GF-D8 (cell line): Measurements from ENCODE around the gene PAM16.
A peak's percentile ranks its signal among the peaks of the same experiment; 100 is the strongest.

Source experiments
- DNase-seq: peaks from one replicate; lab custom pipeline; 2025; lab: John Stamatoyannopoulos, UW

The PAM16 gene

DNA sequence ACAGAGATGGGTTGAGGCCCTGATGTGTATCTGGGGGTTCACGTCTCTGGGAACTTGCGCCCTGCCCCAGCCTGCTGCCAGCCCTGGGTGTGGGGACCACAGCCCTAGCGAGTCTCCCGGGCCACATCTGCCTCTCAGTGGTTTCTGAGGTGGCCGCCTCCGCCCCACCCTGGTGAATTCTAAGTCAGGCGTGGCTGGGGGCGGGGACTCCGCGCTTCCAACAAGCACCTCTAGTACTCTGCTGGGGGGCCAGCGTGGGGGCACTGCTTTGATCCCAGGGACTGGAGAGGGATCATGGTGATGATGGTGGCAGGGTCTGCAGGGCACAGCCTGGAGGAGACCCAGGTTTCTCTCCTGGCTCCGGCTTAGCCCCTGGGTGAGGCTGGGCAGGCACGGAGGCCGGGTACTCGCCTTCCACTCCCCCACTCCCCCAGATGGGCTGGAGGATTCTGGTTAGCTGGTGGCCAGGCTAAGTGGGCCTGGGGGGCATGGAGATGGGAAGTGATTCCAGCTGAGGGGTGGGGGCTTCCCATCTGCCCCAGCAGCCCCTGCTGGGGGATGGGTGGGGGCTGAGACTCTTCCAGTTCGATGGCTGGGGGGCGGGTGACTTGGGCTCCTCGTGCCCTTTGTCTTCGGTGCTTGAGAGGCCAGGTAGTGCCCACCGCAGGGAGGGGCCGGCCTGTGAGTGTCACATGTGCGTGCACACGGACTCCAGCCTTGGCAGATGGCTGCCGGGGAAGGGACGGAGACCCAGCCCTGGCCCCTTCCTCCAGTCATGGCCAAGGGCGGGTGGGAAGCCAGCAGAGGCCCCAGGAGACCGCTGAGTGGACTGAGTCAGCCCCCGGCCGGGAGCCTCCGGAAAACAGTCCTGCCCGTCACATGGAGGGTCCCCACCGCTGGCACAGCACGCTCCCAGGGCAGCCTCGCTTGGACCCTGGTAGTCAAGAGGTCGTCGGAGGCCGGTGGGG, 31.4 kb downstream of the PAM16 start:
- no peak for DNase-seq

DNA sequence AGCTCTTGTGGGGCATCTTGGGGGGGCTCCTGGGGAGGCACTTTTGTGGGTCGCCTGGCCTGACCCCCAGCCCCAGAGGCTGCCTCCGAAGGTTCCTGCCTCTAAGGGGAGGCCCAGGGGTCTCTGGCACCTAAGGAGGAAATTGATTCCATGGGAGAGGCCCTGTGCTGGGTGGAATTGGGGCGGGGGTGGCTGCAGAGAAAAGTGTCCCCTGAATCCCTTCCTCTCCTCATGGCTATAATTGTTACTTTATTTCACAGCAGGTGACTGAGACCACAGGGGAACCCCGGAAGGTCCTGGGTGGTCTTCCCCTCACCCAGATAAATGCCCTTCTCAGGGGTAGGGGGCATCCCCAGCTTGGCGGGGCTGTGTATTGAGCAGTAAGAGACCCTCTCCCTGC, 32.2 kb downstream of the PAM16 start:
- DNase-seq = no peak

DNA sequence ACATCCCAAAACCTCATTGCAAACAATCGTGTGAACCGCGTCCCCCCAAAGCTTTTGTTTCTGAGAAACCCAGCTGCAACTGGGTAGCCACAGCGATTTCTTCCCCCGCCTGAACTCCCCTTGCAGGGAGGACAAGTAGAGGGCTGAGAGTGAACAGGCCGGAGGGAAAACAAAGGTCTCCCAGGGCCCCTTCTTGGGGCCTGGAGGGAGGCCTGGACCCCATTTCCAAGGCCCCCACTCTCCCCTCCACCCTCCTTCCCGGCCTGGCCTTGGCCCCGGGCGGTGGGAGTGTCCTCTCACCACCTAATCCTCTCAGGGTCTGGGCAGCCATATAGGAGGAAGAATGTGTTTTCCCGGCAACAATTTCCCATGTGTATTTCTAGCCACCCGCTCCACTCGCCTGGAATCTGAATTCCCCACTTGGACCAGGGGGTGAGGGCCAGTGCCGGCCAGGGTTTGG, 32.6 kb downstream of the PAM16 start:
- no peak for DNase-seq

DNA sequence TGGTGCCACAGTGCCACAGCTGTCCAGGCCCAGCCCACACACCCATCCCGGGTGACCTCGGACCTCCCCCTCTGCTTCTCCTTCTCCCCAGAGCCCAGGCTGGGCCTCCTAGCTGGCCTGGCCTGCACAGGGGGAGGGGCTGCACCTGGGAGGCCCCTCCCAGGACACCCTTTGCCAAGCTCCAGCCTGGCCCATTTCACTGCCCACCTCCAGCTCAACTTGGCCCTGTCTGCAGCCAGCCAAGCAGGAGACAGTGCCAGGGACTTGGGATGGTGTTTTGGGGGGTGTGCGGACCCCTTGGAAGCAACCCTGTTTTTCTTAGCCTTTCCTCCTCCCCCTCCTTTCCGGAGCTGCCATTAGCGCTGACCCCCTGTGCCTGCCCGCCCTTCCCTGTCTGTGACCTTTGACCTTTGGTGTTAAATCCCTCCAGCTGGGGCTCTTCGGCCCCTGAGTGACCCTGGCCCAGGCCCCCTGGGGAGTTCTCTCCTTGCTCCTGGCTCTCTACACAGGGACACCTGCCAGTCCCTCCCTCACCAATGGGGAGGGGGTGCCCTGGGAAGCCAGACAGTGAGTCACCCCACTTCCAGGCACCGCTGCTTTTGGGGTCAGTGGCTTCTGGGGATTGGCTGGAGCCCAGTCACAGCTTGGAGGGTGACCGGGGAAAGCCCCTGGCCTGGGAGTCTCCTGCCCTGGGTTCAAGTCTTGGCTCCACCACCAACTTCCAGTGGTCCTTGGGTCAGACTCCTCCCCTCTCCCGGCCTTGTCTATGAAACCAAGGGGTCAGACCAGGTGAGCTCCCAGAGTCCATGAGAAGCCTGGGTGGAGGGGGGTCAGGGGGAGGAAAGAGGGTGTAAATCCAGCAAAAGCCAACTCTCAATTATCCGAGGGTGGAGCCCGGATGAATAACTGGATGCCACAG, 33.3 kb downstream of the PAM16 start:
- no peak for DNase-seq

DNA sequence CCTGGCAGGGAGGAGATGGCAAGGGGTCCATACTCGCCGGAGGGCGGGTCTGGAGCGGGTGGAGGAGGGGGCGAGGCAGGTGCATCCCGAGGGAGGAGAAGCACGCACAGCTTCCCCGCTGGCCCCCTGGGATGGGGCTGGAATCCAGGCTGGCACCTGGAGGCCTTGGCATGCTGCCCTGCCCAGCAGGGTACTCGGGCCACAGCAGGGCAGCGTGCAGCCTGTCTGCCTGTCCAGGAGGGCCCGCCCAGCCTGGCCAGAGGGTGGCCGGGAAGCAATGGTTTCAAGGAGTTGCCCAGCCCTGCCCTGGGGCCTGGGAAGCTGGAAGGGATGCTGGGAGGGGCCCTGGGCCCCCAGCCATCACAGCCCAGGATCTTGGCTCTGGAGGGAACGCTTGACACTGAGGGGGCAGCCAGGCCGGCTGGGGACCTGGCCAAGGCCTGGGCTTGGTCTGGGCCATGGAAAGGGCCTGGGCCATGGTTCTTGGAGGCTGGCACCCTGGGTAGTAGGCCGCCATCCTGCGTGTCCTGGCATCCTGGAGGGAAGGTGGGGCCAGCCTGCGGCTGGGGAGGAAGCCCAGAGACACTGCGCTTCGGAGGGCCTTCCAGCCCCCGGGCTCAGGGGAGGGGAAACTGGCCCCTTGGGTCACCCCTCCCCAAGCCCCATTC, 34.1 kb downstream of the PAM16 start:
- DNase-seq = no peak

DNA sequence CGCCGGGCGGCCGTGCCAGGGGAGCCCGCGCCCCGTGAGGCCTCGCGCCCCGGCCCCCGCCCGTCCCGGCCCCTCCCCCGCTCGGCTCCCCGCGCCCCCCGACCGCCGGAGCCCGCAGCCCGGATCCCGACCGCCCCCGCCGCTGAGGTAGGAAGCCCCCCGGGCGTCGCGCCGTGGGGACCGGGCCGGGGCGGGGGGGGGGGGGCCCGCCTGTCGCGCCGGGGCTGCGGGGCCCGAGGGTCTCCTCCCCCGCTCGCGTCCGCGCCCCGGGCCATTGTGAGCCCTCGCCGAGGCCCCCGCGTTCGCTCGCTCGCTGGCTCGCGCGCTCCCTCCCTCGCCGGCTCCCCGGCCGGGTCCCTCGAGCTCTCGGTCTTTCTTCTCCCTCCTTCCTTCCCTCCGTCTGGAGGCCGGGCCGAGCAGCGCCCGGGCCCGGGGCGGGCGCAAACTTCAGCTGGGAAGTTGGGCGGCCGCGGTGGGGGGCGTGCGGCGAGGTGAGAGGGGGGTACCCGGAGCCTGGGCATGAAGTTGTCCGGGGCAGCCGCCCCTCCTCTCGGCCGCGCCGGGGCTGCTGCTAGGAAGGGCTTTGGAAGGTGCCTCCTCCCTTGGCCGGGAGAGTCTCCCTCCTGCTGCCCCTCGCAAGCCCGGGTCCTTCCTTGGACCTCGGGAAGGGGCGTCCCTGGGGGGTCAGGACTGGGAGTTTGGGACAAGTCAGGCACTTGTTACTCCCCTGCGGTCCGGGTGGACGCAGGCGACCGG, 34.8 kb downstream of the PAM16 start:
- DNase-seq = no peak

DNA sequence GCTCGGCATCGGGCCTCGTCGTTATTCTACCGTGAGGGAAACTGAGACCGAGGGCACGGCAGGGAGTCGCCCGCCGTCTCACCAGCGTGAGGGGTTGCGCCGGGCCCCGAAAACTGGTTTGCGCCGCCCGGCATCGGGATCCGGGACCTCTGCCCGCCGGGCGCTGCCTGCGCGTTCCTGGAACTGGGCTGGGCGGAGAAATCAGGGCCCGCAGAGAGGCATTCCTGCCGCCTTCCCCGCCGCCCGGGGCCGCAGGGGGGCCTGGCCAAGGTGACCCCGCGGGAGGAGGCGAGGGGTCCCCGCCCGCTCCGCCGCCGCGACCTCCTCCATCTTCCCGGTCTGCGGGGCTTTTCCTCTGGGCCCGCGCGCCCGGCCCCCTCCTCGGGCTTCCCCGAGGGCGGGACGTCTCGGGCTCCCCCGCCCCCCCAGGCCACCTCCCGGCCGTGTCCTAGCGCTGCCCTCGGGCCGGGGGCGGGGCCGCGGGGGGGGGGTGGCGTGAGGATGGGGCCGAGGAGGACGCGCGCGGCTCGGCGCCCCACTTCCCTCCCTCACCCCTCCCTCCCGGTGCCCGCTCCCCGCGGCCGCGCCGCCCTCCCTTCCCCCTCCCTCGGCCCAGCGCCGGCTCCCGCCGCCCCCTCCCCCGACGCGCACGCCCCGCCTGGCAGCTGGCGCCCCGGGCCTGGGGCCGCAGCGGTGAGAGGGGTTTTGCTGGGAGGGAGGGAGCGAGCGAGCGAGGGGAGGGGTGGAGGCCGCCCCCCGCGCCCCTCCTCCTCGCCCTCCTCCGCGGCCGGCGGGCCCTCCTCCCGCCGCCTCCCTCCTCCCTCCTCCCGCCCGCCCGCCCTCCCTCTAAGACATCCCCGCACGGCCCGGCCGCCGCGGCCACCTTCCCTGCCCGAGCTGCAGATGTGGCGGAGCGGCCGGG, 35.7 kb downstream of the PAM16 start, which contains the start of gene GLIS2:
Gene GLIS2, plus strand, starts transcription at position 882 of the 922 bp plus-strand sequence. CDS start 16,214 bp downstream, outside the sequence.
- DNase-seq = no peak

DNA sequence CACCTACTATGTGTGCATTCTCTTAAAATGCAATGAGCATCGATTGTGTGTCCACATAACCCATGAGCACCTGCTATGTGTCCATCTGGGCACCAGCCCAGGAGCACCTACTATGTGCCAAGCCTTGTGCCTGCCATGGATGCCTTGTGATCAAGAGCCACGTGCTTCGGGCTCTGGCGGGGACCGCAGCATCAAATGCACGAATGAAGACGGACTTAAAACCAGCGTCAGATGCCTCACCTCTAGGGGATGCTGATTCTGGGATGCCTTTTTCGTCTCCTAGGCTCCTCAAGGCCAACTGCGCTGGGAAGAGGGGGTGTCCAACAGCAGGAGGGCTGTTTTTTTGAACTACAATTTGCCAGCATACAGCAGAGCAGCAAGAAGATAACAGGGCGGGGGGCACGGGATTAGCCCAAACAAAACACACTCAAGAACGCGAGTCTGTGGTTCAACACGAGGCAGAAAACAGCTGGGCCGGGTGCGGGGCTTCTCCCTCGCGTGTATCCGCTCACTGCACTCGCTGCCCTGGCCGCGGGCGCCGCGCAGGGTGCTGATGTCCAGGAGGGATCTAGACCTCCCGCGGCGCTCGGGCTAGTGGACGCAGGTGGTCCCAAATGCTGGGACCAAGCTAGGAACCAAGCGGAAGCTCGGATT, 36.5 kb downstream of the PAM16 start:
- no peak for DNase-seq

DNA sequence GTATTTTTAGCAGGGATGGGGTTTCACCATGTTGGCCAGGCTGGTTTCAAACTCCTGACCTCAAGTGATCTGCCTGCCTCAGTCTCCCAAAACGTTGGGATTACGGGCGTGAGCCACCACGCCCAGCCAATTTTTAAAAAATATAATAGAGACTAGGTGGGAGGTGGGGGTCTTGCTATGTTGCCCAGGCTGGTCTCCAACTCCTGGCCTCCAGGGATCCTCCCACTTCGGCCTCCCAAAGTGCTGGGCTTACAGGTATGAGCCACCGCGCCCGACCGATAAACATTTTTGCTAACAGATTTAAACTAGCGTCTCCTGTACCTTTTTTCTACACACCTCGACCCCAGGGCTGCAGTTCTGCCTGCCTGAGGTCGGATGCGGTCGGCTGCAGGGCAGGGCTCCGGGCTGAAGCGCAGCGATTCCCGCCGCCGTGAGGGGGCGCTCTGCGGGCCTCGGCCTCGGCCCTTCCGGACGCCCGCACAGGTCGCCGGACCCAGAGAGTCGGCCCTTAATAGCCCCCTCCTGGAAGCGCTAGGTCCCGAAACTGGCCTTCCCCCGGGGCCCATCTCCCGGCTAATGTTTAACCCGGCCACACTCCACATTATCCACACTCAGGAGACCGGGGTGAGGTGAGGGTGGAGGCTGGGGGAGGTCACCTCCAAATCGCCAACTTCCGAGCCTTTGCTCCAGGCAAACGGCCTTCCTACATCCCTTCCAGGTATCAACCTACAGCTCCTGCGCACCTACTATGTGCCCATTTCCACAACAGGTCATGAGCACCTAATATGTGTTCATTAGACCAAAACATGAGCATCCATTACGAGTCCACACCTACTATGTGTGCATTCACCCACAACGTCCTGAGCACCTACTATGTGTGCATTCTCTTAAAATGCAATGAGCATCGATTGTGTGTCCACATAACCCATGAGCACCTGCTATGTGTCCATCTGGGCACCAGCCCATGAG, 37.3 kb downstream of the PAM16 start:
- no peak for DNase-seq

DNA sequence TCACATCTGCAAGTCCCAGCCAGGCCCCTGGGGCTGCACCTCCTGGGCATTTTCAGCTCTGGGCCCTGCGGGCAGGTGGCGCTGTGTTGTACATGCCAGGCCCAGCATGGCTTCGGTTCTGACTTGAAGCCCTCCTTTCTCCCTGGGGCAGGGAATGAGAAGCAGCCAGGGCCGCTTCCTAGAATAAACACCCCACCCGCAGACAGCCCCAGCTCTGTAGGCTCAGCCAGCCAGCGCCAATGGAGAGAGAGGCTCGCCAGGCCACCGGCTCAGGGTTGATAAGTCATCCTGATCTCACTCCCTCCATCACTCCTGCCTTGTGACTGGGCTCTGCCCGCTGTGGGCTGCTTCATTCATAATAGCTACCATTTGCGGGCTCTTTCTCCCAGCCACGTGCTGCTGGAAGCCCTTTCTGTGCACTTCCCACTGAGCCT, 41.3 kb downstream of the PAM16 start:
- no peak for DNase-seq

DNA sequence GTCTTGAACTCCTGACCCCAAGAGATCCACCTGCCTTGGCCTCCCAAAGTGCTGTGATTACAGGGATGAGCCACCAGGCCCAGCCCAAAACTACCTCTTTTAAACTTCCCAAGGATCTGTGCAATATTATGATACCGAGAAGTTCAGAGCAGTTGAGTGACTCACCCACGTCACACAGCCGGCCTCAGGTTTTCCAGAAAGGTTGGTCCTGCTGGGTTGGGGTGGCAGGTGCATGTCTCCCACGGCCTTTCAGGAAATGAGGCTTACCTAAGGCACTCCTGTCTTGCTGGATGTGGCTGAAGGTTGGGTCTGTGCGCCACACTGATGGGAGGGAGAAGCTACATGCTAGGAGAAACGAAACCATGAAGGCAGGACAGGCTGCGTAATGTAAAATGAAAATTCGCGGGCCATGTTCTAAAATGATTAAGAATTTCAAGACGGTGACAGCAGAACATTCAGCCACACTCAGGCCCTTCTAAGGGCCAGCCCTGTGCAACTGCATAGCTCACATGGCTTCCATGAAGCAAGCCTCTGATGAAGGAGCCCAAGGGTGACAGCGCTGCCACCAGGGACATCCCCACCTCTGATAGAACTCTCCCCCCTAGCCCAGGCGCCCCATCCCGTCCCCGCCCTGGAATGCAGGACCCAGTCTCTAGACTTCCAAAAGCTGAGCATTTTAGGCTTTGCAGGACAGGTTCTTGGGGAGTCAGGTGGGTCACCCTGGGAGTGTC, 41.9 kb downstream of the PAM16 start:
- DNase-seq = no peak

DNA sequence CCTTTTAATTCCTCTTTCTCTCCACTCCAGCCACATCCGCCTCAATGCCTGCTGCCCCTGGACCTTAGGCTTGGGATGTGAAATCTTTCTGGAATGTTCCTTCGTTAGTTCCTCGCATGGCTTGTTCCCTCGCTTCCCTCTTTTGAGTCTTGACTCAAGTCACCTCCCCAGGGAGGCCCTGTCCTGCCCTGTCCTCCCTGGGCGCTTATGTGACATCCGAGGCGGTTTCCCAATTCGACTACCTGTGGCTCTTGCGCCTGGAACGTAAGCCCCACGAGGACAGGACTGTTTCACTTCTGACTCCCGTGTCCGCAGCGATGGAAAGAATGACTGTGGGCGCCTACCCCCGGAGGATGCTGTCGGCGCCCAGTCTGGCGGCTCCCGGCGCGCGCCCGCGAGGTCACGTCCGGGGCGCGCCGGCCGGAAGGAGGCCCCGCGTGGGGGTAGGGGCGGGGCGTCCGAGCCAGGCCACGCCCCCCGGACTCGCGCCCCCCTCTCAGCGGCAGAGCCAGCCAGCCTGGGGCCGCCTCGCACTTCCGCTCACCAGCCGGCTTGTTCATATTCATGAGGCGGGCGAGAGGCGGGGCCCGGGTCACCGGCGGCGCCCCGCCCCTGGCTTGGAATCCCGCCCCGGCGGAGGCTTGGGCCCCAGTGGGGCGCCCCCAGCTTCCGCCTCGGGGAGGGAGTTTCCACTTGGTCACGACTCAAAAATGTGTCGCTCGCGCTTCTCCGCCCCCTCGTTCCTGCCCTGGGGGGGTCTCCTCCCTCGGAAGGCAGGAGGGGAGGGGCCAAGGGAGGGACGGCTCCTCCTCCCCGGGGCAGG, 43.7 kb downstream of the PAM16 start:
- DNase-seq = peak; percentile 87

DNA sequence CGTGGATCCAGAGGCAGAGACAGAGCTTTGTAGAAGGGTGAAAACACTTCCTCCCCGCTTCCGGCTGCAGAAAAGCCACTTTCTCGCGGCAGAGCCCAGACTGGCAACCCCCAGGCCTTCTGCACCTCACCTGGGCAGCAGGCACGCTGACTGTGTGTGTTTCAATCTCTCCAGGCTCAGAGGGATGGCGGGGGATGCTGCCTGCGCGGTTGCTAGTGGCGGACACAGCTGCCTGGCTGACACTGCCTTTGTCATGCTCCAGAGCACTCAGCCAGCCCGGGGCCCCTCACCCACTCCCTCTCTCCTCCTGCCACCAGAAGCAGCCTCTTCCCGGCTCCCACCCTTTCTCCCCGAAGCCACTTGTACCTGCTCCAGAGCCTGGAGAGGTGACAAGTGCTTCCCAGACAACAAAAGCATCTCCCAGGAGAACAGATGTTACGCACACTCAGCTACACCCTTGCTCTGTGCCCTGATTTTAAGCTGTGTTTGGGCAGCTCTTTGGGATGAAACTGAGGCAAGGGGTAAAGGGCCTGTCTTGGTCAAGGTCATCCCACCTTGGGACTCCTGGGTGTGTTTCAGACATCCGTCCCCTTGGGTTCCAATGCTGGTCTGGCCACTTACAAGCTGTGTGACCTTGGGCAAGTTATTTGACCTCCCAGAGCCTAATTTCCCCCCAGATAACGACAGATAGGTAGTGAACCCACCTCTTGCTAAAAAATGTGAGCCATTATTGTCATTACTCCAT, 44.5 kb downstream of the PAM16 start:
- no peak for DNase-seq

DNA sequence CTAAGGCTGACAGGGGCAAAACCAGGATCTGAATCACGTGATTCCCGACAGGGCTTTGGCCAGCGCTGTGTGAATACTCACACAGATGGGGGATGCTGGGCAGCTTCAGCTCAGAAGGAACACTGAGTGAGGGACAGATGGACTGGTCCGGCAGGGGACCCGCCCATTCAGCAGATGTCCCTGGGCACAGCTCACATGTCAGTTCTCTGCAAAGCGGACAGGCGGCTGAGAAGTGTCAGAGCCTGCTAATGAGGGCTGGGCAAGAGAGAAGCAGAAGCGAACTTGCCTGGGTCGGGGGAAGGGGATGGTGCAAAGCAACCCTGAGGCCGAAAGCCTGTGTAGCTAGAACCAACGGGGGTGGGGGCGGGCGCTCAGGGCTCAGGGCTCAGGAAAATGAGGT, 47.1 kb downstream of the PAM16 start:
- DNase-seq = no peak

DNA sequence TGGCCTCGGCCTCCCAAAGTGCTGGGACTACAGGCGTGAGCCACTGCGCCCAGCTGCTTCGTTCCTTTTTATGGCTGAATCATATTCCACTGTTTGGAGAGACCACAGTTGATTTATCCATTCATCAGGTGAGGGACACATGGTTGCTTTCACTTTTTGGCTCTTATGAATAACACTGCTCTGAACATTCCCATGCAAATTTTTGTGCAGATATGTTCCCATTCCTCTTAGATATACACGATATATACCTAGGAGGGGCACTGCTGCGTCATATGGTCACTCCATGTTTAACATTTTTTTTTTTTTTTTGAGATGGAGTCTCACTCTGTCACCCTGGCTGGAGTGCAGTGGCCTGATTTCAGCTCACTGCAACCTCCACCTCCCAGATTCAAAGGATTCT, 49.2 kb downstream of the PAM16 start:
- DNase-seq = no peak

DNA sequence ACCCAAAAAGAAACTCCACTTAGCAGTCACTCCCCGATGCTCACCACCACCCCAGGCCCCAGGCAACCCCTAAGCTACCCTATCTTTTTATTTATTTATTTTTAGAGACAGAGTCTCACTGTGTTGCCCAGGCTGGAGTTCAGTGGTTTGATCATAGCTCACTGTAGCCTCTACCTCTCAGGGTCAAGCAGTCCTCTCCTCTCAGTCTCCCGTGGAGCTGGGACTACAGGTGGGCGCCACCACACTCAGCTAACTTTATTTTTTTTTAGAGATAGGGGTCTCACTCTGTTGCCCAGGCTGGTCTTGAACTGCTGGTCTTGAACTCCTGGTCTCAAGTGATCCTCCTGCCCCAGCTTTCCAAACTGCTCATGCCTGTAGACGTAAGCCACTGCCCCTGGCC, 49.9 kb downstream of the PAM16 start:
- DNase-seq = no peak
